Activated CD4-positive, alpha-beta T cell treated with anti-CD3 and anti-CD28 coated beads, Interleukin-2, amount 50 U/mL, for 16 hours (primary cell): ENCODE measurements around the gene RNASE9.
"Not testable (repeated sequence)": the region's sequence is repeated elsewhere in the genome, so short reads cannot be mapped to it uniquely, and the experiment has no call there.

ENCODE experiments used
- DNase-seq: peaks from one replicate; pipeline ENCODE4 v3.0.0-alpha.2; 2020

Gene RNASE9

GRCh38 chr14:20572382-20572990 is 11.6 kb upstream of the RNASE9 start:
- DNase-seq: not testable (repeated sequence)

- DNase-seq: not testable (repeated sequence)
These were observed 9.9 kb upstream of the RNASE9 start for GRCh38 chr14:20570720-20571119.

GRCh38 chr14:20569865-20570264 is 9.0 kb upstream of the RNASE9 start:
- not testable (repeated sequence) for DNase-seq

- DNase-seq: no peak
These were observed 8.2 kb upstream of the RNASE9 start for GRCh38 chr14:20569066-20569465.

- no peak for DNase-seq
These were observed 7.5 kb upstream of the RNASE9 start for GRCh38 chr14:20568393-20568792.

- not testable (repeated sequence) for DNase-seq
These were observed 6.4 kb upstream of the RNASE9 start for GRCh38 chr14:20567199-20567598.

- no peak for DNase-seq
These were observed 3.7 kb upstream of the RNASE9 start for GRCh38 chr14:20564501-20564997.

- DNase-seq: no peak
These were observed 3.1 kb upstream of the RNASE9 start for GRCh38 chr14:20563971-20564370.

GRCh38 chr14:20559461-20559904 is 1.4 kb downstream of the RNASE9 start:
- DNase-seq: no peak

GRCh38 chr14:20557212-20557542 is 3.7 kb downstream of the RNASE9 start:
- DNase-seq: no peak

- no peak for DNase-seq
These were observed 4.2 kb downstream of the RNASE9 start for GRCh38 chr14:20556500-20557211.

- no peak for DNase-seq
These were observed 5.0 kb downstream of the RNASE9 start for GRCh38 chr14:20555845-20556244.

- no peak for DNase-seq
These were observed 7.8 kb downstream of the RNASE9 start for GRCh38 chr14:20553024-20553423.

GRCh38 chr14:20551606-20552005 is 9.2 kb downstream of the RNASE9 start:
- no peak for DNase-seq

GRCh38 chr14:20550926-20551325 is 9.9 kb downstream of the RNASE9 start:
- DNase-seq: no peak

GRCh38 chr14:20548414-20549158 is 12.3 kb downstream of the RNASE9 start:
- DNase-seq: no peak

GRCh38 chr14:20546877-20547276 is 14.0 kb downstream of the RNASE9 start:
- no peak for DNase-seq

- no peak for DNase-seq
These were observed 20.9 kb downstream of the RNASE9 start for GRCh38 chr14:20539906-20540305.

- peak; percentile 72 for DNase-seq
These were observed 29.9 kb downstream of the RNASE9 start for GRCh38 chr14:20530771-20531571.

- no peak for DNase-seq
These were observed 31.0 kb downstream of the RNASE9 start for GRCh38 chr14:20529806-20530205.

- DNase-seq: no peak
These were observed 36.8 kb downstream of the RNASE9 start for GRCh38 chr14:20524027-20524426.

GRCh38 chr14:20522332-20522731 is 38.5 kb downstream of the RNASE9 start:
- no peak for DNase-seq

- no peak for DNase-seq
These were observed 43.9 kb downstream of the RNASE9 start for GRCh38 chr14:20516921-20517320.
